Epithelial cell of prostate (primary cell): ENCODE measurements around the gene KCNMA1.

Experiments
- DNase-seq: peaks from one replicate; pipeline ENCODE4 v3.0.0-alpha.2; 2011; ENCODE audit warnings: low read depth, low spot score
- H3K27ac ChIP-seq: fragments of 450-650 bp; 2 replicates; pipeline ENCODE4 v1.5.1; 2017; ENCODE audit warnings: mild to moderate bottlenecking

KCNMA1 gene

GRCh38 chr10:77189520-77189919 is 448.1 kb downstream of the KCNMA1 start:
- no peak for DNase-seq
- H3K27ac ChIP-seq: no peak overlapping the region

DNA sequence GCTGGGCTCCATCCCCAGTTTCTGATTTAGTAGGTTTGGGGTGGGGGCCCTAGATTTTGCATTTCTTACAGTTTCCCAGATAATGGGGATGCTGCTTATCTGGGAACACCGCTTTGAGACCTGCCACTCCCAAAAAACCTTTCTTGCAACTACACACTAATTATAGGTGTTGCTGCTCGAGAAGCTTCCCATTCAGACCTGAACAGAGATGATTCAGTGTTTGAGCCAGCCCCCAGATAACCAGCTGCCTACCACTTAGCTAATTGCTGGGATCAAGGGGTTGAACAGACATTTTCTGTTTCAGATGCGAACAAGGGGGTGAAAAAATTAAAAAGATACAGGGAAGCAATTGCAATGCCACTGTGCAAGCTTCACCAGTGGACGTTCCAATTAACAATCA is 448.5 kb downstream of the KCNMA1 start:
- DNase-seq: no peak

GRCh38 chr10:77188521-77188920 is 449.1 kb downstream of the KCNMA1 start:
- no peak overlapping the region for H3K27ac ChIP-seq
- no peak for DNase-seq

More for the DNA sequence above, 448.5 kb downstream of the KCNMA1 start:
- no peak overlapping the region for H3K27ac ChIP-seq

DNA sequence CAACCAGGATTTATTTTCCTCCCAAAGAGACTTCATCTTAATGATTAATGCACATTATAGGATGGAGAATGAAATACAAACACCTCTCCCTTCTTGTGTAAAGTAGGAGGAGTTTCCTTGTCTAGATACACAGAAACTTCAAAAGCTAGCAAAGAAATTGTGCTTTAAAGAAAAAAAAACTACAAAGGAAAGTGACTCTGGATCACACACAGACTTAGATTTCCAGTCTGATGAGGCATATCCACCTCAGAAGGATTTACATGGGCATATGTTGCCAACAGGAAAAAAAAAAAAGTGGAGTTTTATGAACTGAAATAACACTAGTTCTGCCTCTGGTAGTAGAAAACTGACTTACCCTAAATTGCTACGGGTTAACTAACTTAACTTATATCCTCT is 449.6 kb downstream of the KCNMA1 start:
- H3K27ac ChIP-seq: peak overlapping the region; percentile 20
- DNase-seq: no peak

GRCh38 chr10:77187376-77187999 is 450.1 kb downstream of the KCNMA1 start:
- no peak for DNase-seq
- peak overlapping the region; percentile 20 for H3K27ac ChIP-seq

GRCh38 chr10:77186936-77187335 is 450.7 kb downstream of the KCNMA1 start:
- DNase-seq: no peak
- peak overlapping the region; percentile 20 for H3K27ac ChIP-seq

- no peak overlapping the region for H3K27ac ChIP-seq
- DNase-seq: no peak
These were observed 451.9 kb downstream of the KCNMA1 start for GRCh38 chr10:77185696-77186095.

DNA sequence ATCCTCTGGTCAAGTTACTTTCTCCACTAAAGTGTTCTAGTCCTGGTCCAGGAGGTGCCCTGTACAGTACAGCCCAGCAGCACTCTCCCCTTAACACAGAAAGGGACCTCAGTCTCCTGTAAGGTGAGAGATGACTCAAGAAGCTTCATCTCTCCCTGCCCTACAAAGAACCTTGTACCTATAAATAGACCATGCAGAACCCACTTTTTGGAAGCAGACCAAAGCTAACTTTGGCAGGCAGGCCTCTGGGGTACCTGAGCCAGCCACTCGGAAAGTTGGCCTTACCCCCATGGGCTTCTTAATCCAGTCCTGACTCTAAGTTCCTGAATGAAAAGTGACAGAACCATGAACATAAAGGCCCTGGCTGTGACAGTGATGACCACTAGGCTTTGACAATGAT is 454.8 kb downstream of the KCNMA1 start:
- H3K27ac ChIP-seq: no peak overlapping the region
- no peak for DNase-seq

DNA sequence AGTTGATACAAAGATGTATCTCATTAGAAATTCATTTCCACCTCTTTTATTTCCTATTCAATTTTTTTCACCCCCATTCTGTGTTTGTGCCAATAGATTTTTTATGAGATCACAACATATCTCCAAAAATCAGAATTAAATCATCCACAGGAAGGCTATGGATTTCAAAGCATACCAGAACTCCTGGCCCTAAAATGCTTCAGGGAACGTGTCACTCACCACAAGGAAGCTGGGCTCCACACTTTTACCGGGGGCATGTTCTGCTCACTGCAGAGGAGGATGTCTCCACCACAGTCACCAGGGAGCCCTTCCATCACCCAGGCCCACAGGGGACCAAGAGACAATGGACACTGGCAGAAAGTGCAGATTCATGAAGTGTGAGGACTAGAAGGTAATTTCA is 456.8 kb downstream of the KCNMA1 start:
- no peak for DNase-seq

DNA sequence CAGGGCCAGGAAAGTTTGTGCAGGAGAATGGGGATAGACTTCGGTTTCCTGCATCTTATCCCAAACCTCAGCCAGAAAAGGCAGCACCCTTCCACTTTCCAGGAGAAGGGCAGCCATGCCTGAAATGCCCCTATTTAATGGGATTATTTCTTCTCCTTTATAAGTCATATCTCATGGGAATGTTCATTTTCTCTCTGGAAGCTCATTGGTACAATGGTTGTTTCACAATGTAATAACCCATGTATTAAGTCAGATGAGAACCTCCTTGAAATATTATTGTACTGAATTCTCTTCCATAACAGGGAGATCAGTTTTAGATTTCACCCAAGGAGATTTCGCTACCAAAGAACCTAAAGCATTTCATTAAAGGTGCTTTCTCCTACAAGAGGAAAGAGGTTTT is 457.5 kb downstream of the KCNMA1 start:
- no peak for DNase-seq
- no peak overlapping the region for H3K27ac ChIP-seq

More for the DNA sequence above, 456.8 kb downstream of the KCNMA1 start:
- H3K27ac ChIP-seq: no peak overlapping the region

- H3K27ac ChIP-seq: no peak overlapping the region
These were observed 458.5 kb downstream of the KCNMA1 start for GRCh38 chr10:77179015-77179695.

GRCh38 chr10:77177589-77177988 is 460.0 kb downstream of the KCNMA1 start:
- H3K27ac ChIP-seq: no peak overlapping the region
- DNase-seq: no peak

More at GRCh38 chr10:77179015-77179695, 458.5 kb downstream of the KCNMA1 start:
- no peak for DNase-seq

DNA sequence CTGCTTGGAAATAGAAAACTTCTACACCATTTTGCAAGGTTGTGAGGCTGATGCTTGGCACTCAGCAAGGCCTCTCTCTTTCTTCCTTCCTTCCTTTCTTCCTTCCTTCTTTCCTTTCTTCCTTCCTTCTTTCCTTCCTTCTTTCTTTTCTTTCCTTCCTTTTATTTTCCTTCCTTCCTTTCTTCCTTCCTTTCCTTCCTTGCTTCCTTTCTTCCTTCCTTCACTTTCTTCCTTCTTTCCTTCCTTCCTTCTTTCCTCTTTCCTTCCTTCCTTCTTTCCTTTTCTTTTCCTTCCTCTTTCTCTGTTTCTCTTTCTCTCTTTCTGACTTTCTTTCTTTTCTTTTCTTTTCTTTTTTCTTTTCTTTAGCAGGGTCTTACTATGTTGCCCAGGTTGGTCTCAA is 460.4 kb downstream of the KCNMA1 start:
- DNase-seq: no peak
- H3K27ac ChIP-seq: no peak overlapping the region

DNA sequence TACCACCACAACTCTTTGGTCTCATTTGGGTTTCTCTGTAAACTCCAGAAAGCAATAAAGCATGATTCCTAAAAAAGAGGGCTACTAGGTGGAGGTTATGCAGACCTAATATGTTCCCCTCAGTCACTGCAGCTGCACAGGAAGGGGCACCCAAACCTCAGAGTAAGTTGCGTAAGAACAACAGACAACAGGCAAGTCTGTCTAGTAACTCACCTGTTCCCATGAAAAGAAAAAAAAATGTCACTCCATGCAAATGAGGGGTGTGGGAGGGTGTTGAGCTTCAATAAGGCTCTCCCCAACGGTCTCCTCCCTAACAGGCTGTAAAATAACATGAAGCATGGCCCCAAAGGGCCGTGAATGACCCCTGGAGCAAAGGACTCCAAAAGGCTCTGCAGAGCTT is 461.4 kb downstream of the KCNMA1 start:
- DNase-seq: no peak
- no peak overlapping the region for H3K27ac ChIP-seq

DNA sequence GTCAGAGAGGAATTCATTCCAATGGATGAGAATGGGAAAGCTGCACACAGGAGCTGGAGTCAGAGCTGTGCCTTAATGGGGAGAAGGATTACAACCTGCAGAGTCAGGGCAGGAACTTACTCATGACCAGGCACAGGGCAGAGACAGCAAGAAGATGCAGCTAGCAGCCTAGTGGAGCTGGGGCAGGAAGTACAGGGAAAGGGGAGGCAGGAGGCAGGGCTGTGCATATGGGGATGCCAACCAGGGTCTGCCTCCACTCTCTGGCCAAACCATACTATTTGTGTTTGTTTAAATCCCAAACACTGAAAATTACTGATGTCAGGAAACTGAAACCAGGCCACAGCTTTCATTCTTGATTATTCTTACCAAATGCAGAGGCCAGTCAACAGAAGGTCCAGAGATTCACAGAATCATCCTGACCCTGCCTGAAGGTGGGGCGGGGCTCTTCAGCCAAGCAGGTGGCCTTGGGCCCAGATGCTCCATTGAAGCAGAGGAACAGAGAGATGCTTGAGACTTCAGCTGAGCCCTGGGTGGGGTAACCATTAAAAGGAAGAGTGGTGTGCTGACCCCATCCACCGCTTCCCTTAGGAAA is 461.9 kb downstream of the KCNMA1 start:
- H3K27ac ChIP-seq: no peak overlapping the region
- DNase-seq: no peak

- no peak overlapping the region for H3K27ac ChIP-seq
- no peak for DNase-seq
These were observed 463.8 kb downstream of the KCNMA1 start for GRCh38 chr10:77173615-77174461.

DNA sequence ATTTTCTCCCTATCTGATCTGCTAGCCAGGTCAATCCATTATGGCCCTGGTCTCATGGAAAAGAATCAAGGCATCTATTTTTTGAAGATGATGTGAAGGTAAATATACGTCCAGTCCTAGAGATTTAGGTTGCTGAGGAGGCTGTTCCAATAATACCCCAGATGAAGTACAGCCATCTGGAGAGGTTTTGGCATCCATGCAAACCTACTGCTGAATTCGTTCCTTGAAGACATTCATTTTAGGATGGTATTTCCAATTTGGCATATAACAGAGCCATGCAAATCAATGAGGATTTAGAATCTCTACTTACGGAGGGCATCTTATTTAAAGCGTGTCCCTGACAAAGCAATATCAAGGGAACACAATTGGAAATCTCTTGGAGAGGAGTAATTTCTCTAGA is 465.5 kb downstream of the KCNMA1 start:
- no peak for DNase-seq

GRCh38 chr10:77168861-77169260 is 468.7 kb downstream of the KCNMA1 start:
- peak overlapping the region; percentile 45 for H3K27ac ChIP-seq
- DNase-seq: peak; percentile 85

More for the DNA sequence above, 465.5 kb downstream of the KCNMA1 start:
- H3K27ac ChIP-seq: no peak overlapping the region

- peak overlapping the region; percentile 45 for H3K27ac ChIP-seq
- DNase-seq: peak; percentile 45
These were observed 469.4 kb downstream of the KCNMA1 start for GRCh38 chr10:77168161-77168560.

- H3K27ac ChIP-seq: peak overlapping the region; percentile 93
- DNase-seq: no peak
These were observed 472.0 kb downstream of the KCNMA1 start for GRCh38 chr10:77165445-77166208.
